Suprapubic skin (tissue), 4 donors: Measurements from ENCODE around the gene EPHB4. TPM values are rescaled to one million over a fixed set of nuclear protein-coding genes. Genes with fewer than 3 reads are reported as not detected.

ENCODE experiments used
- DNase-seq, 2 donors: peaks; one replicate each; pipeline ENCODE4 v3.0.0-alpha.2; 2019; ENCODE audit warnings: low spot score in 2 of 2
- H3K27ac ChIP-seq: fragments of 200-600 bp; sonication (generic); one replicate; pipeline ENCODE4 v1.5.1; 2019
- H3K27me3 ChIP-seq: fragments of 200-600 bp; sonication (generic); one replicate; pipeline ENCODE4 v1.5.1; 2019
- H3K36me3 ChIP-seq: fragments of 200-600 bp; sonication (generic); one replicate; pipeline ENCODE4 v1.5.1; 2019
- H3K4me1 ChIP-seq: fragments of 200-600 bp; sonication (generic); one replicate; pipeline ENCODE4 v1.5.1; 2019
- H3K4me3 ChIP-seq: fragments of 200-600 bp; sonication (generic); one replicate; pipeline ENCODE4 v1.5.1; 2019; ENCODE audit warnings: mild to moderate bottlenecking
- H3K9me3 ChIP-seq: fragments of 200-600 bp; sonication (generic); one replicate; pipeline ENCODE4 v1.5.1; 2019
- CTCF ChIP-seq, 2 donors: fragments of 200-600 bp in 1 of 2; fragments of 450-650 bp in 1 of 2; sonication (generic) in 1 of 2; IDR thresholded peaks; one replicate each; pipeline ENCODE4 v1.5.1; 2016 to 2019; ENCODE audit warnings: antibody characterized with exemption in 2 of 2, mild to moderate bottlenecking in 1 of 2, moderate library complexity in 1 of 2
- EP300 ChIP-seq: sonication (generic); formaldehyde crosslinking; IDR thresholded peaks from one replicate; pipeline ENCODE4 v1.6.1; 2017; ENCODE audit warnings: antibody characterized with exemption
- POLR2A ChIP-seq, 2 donors: fragments of 450-650 bp; IDR thresholded peaks; one replicate each; pipeline ENCODE4 v1.6.1; 2017; ENCODE audit warnings: antibody characterized with exemption in 2 of 2, mild to moderate bottlenecking in 2 of 2, moderate library complexity in 2 of 2
- POLR2AphosphoS5 ChIP-seq, 3 donors: sonication (generic); formaldehyde crosslinking; IDR thresholded peaks; one replicate each; pipeline ENCODE4 v1.6.1; 2017; ENCODE audit warnings: antibody characterized with exemption in 3 of 3
- WGBS: methylation state at CpG from one replicate; pipeline ENCODE4 v1.1.5; 2018; 5-methylcytosine and 5-hydroxymethylcytosine counted together
- total RNA-seq, 4 donors: library from RNA; depleted of rRNA; stranded (reverse); fragments of >200 nt; gene quantifications; one replicate each; pipeline ENCODE4 v1.1.0, GENCODE V29; 2016

Gene EPHB4
- total RNA-seq, 4 donors from 2014 or later: 58.1 to 84.6 (median 81.6) TPM

- Histone ChIP-seq H3K36me3 (no peaks in the 10 kb centered on the region), H3K27ac (peak overlapping the region; percentile 80), H3K4me1 (peaks cover 19% of the 10 kb centered on the region), H3K27me3 (no peaks in the 10 kb centered on the region), H3K9me3 (no peaks in the 10 kb centered on the region), H3K4me3 (peak overlapping the region; percentile 40)
- DNase-seq: peak in 1 of 2 donors; percentile 80
- TF ChIP-seq EP300: no peak
- no peak for TF ChIP-seq POLR2A (IDR thresholded peaks at IDR 0.05)
- WGBS: 33% methylated on average over 12 of the region's 17 CpGs
These were observed 8.8 kb upstream of the EPHB4 start for GRCh38 chr7:100835903-100836811.

- Histone ChIP-seq H3K4me1 (peaks cover 24% of the 10 kb centered on the region), H3K27me3 (peaks cover 4% of the 10 kb centered on the region), H3K9me3 (no peaks in the 10 kb centered on the region), H3K36me3 (no peaks in the 10 kb centered on the region), H3K27ac (no peak overlapping the region), H3K4me3 (no peak overlapping the region)
- TF ChIP-seq POLR2A (IDR thresholded peaks at IDR 0.05) (no peak), POLR2AphosphoS5 (IDR thresholded peaks at IDR 0.05) (no peak), EP300 (no peak), CTCF (IDR thresholded peaks at IDR 0.05) (no peak)
- no peak for DNase-seq
- 89% methylated on average over 5 of the region's 5 CpGs for WGBS
These were observed 4.9 kb upstream of the EPHB4 start for GRCh38 chr7:100832281-100832633.

GRCh38 chr7:100830396-100830795 lies 3.1 kb upstream of the EPHB4 start:
- Histone ChIP-seq H3K27me3 (peaks cover 5% of the 10 kb centered on the region), H3K4me3 (no peak overlapping the region), H3K9me3 (no peaks in the 10 kb centered on the region), H3K27ac (no peak overlapping the region), H3K36me3 (no peaks in the 10 kb centered on the region), H3K4me1 (peaks cover 24% of the 10 kb centered on the region)
- DNase-seq: no peak
- TF ChIP-seq POLR2A (IDR thresholded peaks at IDR 0.05) (no peak), POLR2AphosphoS5 (IDR thresholded peaks at IDR 0.05) (no peak), EP300 (no peak), CTCF (IDR thresholded peaks at IDR 0.05) (no peak)
- 52% methylated on average over 4 of the region's 4 CpGs for WGBS

- 47% methylated on average over 14 of the region's 20 CpGs for WGBS
- Histone ChIP-seq H3K4me1 (peaks cover 34% of the 10 kb centered on the region), H3K36me3 (no peaks in the 10 kb centered on the region), H3K4me3 (no peak overlapping the region), H3K27ac (no peak overlapping the region), H3K27me3 (peaks cover 5% of the 10 kb centered on the region), H3K9me3 (no peaks in the 10 kb centered on the region)
- DNase-seq: no peak
- TF ChIP-seq POLR2A (IDR thresholded peaks at IDR 0.05) (no peak), POLR2AphosphoS5 (IDR thresholded peaks at IDR 0.05) (no peak), EP300 (no peak)
These were observed 1.9 kb upstream of the EPHB4 start for GRCh38 chr7:100829150-100829716.

GRCh38 chr7:100826514-100827329 lies 601 bp downstream of the EPHB4 start:
- H3K9me3 ChIP-seq: no peaks in the 10 kb centered on the region
- DNase-seq: no peak
- no peak for TF ChIP-seq CTCF (IDR thresholded peaks at IDR 0.05)
- no peak for TF ChIP-seq POLR2A (IDR thresholded peaks at IDR 0.05)
- no peak for TF ChIP-seq POLR2AphosphoS5 (IDR thresholded peaks at IDR 0.05)
- TF ChIP-seq EP300: no peak
- peaks cover 39% of the 10 kb centered on the region for H3K4me1 ChIP-seq
- H3K4me3 ChIP-seq: peak overlapping the region; percentile 85
- H3K27ac ChIP-seq: peak overlapping the region; percentile 87
- peaks cover 5% of the 10 kb centered on the region for H3K27me3 ChIP-seq
- H3K36me3 ChIP-seq: peaks cover 25% of the 10 kb centered on the region
- 1% methylated on average over 17 of the region's 71 CpGs for WGBS
